CD4-positive, alpha-beta T cell treated with Interleukin-12 subunit alpha and Interleukin-12 subunit beta, for 1 hour (primary cell): ENCODE data around the gene DES.
"Not testable (repeated sequence)": the region's sequence is repeated elsewhere in the genome, so short reads cannot be mapped to it uniquely, and the experiment has no call there.

Source experiments
- DNase-seq: peaks from one replicate; pipeline ENCODE4 v3.0.0-alpha.2; 2020

The DES gene

GRCh38 chr2:219418155-219419011 is at the start of gene DES:
TSS of gene DES (plus strand) at chr2:219418377. CDS start at chr2:219418463, 86 bp downstream.
- DNase-seq: no peak

GRCh38 chr2:219368690-219369191 is 49.4 kb upstream of the DES start:
- no peak for DNase-seq

GRCh38 chr2:219369447-219369861 is 48.7 kb upstream of the DES start:
- DNase-seq: no peak

- no peak for DNase-seq
Measured at GRCh38 chr2:219378163-219378851, 39.9 kb upstream of the DES start.

- no peak for DNase-seq
Measured at GRCh38 chr2:219380926-219381325, 37.3 kb upstream of the DES start.

GRCh38 chr2:219381448-219381847 is 36.7 kb upstream of the DES start:
- DNase-seq: no peak

GRCh38 chr2:219384083-219384713 is 34.0 kb upstream of the DES start:
- DNase-seq: no peak

GRCh38 chr2:219384859-219385258 is 33.3 kb upstream of the DES start:
- DNase-seq: no peak

GRCh38 chr2:219385958-219386520 is 32.1 kb upstream of the DES start:
- no peak for DNase-seq

GRCh38 chr2:219386532-219387280 is 31.5 kb upstream of the DES start:
- no peak for DNase-seq

GRCh38 chr2:219387306-219388120 is 30.7 kb upstream of the DES start, which contains the start of gene DNPEP:
TSS of gene DNPEP (minus strand) at chr2:219387912. CDS start at chr2:219387794, 118 bp downstream.
- peak; percentile 94 for DNase-seq

- DNase-seq: peak; percentile 99
Measured at GRCh38 chr2:219388121-219388906, 29.9 kb upstream of the DES start.

GRCh38 chr2:219388907-219389156 is 29.3 kb upstream of the DES start:
- DNase-seq: no peak

GRCh38 chr2:219392754-219393153 is 25.4 kb upstream of the DES start:
- no peak for DNase-seq

GRCh38 chr2:219395056-219395455 is 23.1 kb upstream of the DES start:
- not testable (repeated sequence) for DNase-seq

GRCh38 chr2:219395609-219396008 is 22.6 kb upstream of the DES start:
- DNase-seq: no peak

GRCh38 chr2:219396863-219397457 is 21.2 kb upstream of the DES start:
- DNase-seq: no peak

- DNase-seq: no peak
Measured at GRCh38 chr2:219398721-219399363, 19.3 kb upstream of the DES start.

- DNase-seq: no peak
Measured at GRCh38 chr2:219399716-219400478, 18.3 kb upstream of the DES start.
